Panc1 (cell line): ENCODE data around the gene CDK14. TPM values are rescaled to one million over a fixed set of nuclear protein-coding genes. Genes with fewer than 3 reads are reported as not detected.

ENCODE experiments used
- ATAC-seq: fragments of 200-7000 bp; cut with Tn5 transposase; 2 replicates; pipeline ENCODE4 v1.9.1; 2020; ENCODE audit warnings: mild to moderate bottlenecking, moderate library complexity
- BruUV-seq: library from RNA; stranded (reverse); fragments of 400-500 nt; replicated peaks from 2 replicates; lab custom pipeline; 2021; lab: Mats Ljungman, UMichigan
- CTCF ChIA-PET: fragments of 300-600 bp; sonication (Branson Sonifier 250); formaldehyde crosslinking; loops from one replicate; lab custom pipeline; 2022; ENCODE audit warnings: antibody characterized with exemption; lab: Charles Lee
- POLR2A ChIA-PET: fragments of 300-600 bp; sonication (Branson Sonifier 250); formaldehyde crosslinking; loops from one replicate; lab custom pipeline; 2022; ENCODE audit warnings: antibody characterized with exemption; lab: Charles Lee
- DNase-seq: peaks from one replicate; pipeline ENCODE4 v3.0.0-alpha.2; 2010; ENCODE audit warnings: low read depth, low spot score
- H3K27ac ChIP-seq: 2 replicates; pipeline ENCODE4 v1.5.1; 2011; ENCODE audit warnings: mild to moderate bottlenecking, low read length, inconsistent platforms
- H3K27me3 ChIP-seq: fragments of 200-500 bp; sonication (Bioruptor generic); 2 replicates; pipeline ENCODE4 v1.6.0; 2014; ENCODE audit warnings: low read length, inconsistent platforms; ENCODE audit not compliant: control insufficient read depth, insufficient read depth
- H3K36me3 ChIP-seq: fragments of 200-500 bp; sonication (Bioruptor generic); 2 replicates; pipeline ENCODE4 v1.5.1; 2014; ENCODE audit warnings: inconsistent platforms, mild to moderate bottlenecking, low read length, moderate library complexity; ENCODE audit not compliant: control insufficient read depth, insufficient read depth
- H3K4me1 ChIP-seq: 2 replicates; pipeline ENCODE4 v1.5.1; 2011; ENCODE audit warnings: inconsistent platforms, mild to moderate bottlenecking, low read length, moderate library complexity; ENCODE audit not compliant: control insufficient read depth, insufficient read depth
- H3K4me3 ChIP-seq, 2 experiments: 2 replicates each; pipeline ENCODE4 v1.5.1; 2011 to 2012; ENCODE audit warnings: low read depth in 2 of 2, low read length in 2 of 2, mild to moderate bottlenecking in 2 of 2, inconsistent platforms in 1 of 2, moderate library complexity in 1 of 2
- H3K9me3 ChIP-seq: fragments of 200-500 bp; sonication (Bioruptor generic); 2 replicates; pipeline ENCODE4 v1.5.1; 2014; ENCODE audit warnings: low read depth, mild to moderate bottlenecking, inconsistent platforms, low read length, moderate library complexity; ENCODE audit not compliant: control insufficient read depth, insufficient read depth
- CTCF ChIP-seq: fragments of 450-650 bp; IDR thresholded peaks from 2 replicates; pipeline ENCODE4 v1.5.1; 2017; ENCODE audit warnings: mild to moderate bottlenecking
- POLR2AphosphoS5 ChIP-seq: IDR thresholded peaks from 2 replicates; pipeline ENCODE4 v1.6.1; 2012; ENCODE audit warnings: mild to moderate bottlenecking, low read depth, low read length, moderate library complexity
- SIN3A ChIP-seq: IDR thresholded peaks from 2 replicates; pipeline ENCODE4 v1.6.1; 2012; ENCODE audit warnings: low read depth, mild to moderate bottlenecking, low read length, moderate library complexity, borderline replicate concordance; ENCODE audit not compliant: insufficient read depth
- TCF7L2 ChIP-seq: IDR thresholded peaks from 2 replicates; pipeline ENCODE4 v1.6.1; 2011; ENCODE audit warnings: mild to moderate bottlenecking, low read depth, low read length, inconsistent platforms
- in situ Hi-C: cut with HindIII; loops from 2 replicates; pipeline ENCODE4 v1.10.0; 2016; ENCODE audit warnings: low sequenced_read_pairs, low pct_unique_long_range_greater_than_20kb
- intact Hi-C: fragments of 100-400 bp; cut with micrococcal nuclease; formaldehyde crosslinking; loops from one replicate; pipeline ENCODE4 v1.10.0; 2022; ENCODE audit not compliant: unreplicated experiment
- total RNA-seq: library from RNA; stranded (reverse); gene quantifications from one replicate; pipeline ENCODE4 v1.2.1, GENCODE V29; 2021; ENCODE audit not compliant: unreplicated experiment
- TF ChIP-seq, protein P1 (sequence below), 2 experiments: IDR thresholded peaks; 2 replicates each; pipeline ENCODE4 v1.6.1; 2011 to 2012; ENCODE audit warnings: low read depth in 2 of 2, control low read depth in 1 of 2, low read length in 1 of 2, mild to moderate bottlenecking in 1 of 2, moderate library complexity in 1 of 2; ENCODE audit not compliant: insufficient read depth in 1 of 2

The CDK14 gene
- total RNA-seq, 1 experiment from 2014 or later = 3.0 TPM

GRCh38 chr7:90605055-90605454 lies 8.9 kb downstream of the CDK14 start:
- Histone ChIP-seq H3K4me3 (no peak overlapping the region), H3K27me3 (0 out of 2 replicates have a peak, but pooled peaks cover 2% of the 10 kb centered on the region), H3K4me1 (no peaks in the 10 kb centered on the region), H3K9me3 (no peaks in the 10 kb centered on the region), H3K36me3 (no peaks in the 10 kb centered on the region), H3K27ac (no peak overlapping the region)
- CTCF ChIA-PET = no interaction called here
- TF ChIP-seq TCF7L2 (no peak), POLR2AphosphoS5 (no peak), SIN3A (no peak), CTCF (no peak)
- TF ChIP-seq, protein P1, sequence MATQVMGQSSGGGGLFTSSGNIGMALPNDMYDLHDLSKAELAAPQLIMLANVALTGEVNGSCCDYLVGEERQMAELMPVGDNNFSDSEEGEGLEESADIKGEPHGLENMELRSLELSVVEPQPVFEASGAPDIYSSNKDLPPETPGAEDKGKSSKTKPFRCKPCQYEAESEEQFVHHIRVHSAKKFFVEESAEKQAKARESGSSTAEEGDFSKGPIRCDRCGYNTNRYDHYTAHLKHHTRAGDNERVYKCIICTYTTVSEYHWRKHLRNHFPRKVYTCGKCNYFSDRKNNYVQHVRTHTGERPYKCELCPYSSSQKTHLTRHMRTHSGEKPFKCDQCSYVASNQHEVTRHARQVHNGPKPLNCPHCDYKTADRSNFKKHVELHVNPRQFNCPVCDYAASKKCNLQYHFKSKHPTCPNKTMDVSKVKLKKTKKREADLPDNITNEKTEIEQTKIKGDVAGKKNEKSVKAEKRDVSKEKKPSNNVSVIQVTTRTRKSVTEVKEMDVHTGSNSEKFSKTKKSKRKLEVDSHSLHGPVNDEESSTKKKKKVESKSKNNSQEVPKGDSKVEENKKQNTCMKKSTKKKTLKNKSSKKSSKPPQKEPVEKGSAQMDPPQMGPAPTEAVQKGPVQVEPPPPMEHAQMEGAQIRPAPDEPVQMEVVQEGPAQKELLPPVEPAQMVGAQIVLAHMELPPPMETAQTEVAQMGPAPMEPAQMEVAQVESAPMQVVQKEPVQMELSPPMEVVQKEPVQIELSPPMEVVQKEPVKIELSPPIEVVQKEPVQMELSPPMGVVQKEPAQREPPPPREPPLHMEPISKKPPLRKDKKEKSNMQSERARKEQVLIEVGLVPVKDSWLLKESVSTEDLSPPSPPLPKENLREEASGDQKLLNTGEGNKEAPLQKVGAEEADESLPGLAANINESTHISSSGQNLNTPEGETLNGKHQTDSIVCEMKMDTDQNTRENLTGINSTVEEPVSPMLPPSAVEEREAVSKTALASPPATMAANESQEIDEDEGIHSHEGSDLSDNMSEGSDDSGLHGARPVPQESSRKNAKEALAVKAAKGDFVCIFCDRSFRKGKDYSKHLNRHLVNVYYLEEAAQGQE (IDR thresholded peaks at IDR 0.05; ENCODE audit: insufficient read depth in 1 of 2, low read depth in 2 of 2, low read length in 1 of 2) = no peak
- POLR2A ChIA-PET = no interaction called here
- intact Hi-C loops = no loop called here
- no peak for ATAC-seq
- BruUV-seq = no TSS peak
- DNase-seq = no peak
- in situ Hi-C loops = no loop called here

DNA sequence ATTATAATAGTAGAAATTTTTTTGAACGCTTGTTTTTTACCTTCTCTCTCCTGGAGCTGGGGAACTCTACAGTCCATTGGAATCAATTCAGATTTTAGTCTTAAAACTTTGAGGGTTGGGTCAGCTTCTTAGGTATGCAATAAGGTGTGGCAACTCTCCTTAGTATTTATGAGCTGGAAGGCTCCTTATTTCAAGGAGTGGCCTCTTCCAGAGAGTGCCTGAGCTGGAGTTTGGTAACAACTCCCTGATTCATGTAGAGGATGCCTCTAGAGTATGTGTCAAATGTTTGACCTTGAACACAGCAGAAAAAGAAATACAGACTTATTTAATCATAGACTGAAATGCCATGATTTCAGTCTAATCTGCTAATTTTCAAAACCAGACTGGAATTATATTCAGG lies 11.1 kb downstream of the CDK14 start:
- POLR2A ChIA-PET = no interaction called here
- Histone ChIP-seq H3K27me3 (no peaks in the 10 kb centered on the region), H3K27ac (no peak overlapping the region), H3K36me3 (no peaks in the 10 kb centered on the region), H3K9me3 (no peaks in the 10 kb centered on the region), H3K4me1 (no peaks in the 10 kb centered on the region), H3K4me3 (no peak overlapping the region)
- DNase-seq (no peak), ATAC-seq (no peak)
- in situ Hi-C loops (no loop called here), intact Hi-C loops (no loop called here)
- TF ChIP-seq TCF7L2 = no peak
- TF ChIP-seq SIN3A = no peak
- no peak for TF ChIP-seq CTCF
- TF ChIP-seq, protein P1 (IDR thresholded peaks at IDR 0.05; ENCODE audit: insufficient read depth in 1 of 2, low read depth in 2 of 2, low read length in 1 of 2) = no peak
- no peak for TF ChIP-seq POLR2AphosphoS5
- CTCF ChIA-PET = no interaction called here
- BruUV-seq = no TSS peak
